Subcutaneous adipose tissue (tissue), 4 donors: ENCODE results near the gene CYBA. TPM values are rescaled to one million over a fixed set of nuclear protein-coding genes. Genes with fewer than 3 reads are reported as not detected.

Source experiments
- total RNA-seq, 4 donors: library from RNA; depleted of rRNA; stranded (reverse); fragments of >200 nt; gene quantifications; one replicate each; pipeline ENCODE4 v1.1.0, GENCODE V29; 2016
- TF ChIP-seq, protein P1 (sequence below): fragments of 450-650 bp; IDR thresholded peaks from one replicate; pipeline ENCODE4 v1.5.1; 2016; ENCODE audit warnings: low read depth, mild to moderate bottlenecking, control low read depth, antibody characterized with exemption, moderate library complexity

Gene CYBA
- total RNA-seq, 4 donors from 2014 or later: 78.0 to 495 (median 196) TPM

- TF ChIP-seq, protein P1, sequence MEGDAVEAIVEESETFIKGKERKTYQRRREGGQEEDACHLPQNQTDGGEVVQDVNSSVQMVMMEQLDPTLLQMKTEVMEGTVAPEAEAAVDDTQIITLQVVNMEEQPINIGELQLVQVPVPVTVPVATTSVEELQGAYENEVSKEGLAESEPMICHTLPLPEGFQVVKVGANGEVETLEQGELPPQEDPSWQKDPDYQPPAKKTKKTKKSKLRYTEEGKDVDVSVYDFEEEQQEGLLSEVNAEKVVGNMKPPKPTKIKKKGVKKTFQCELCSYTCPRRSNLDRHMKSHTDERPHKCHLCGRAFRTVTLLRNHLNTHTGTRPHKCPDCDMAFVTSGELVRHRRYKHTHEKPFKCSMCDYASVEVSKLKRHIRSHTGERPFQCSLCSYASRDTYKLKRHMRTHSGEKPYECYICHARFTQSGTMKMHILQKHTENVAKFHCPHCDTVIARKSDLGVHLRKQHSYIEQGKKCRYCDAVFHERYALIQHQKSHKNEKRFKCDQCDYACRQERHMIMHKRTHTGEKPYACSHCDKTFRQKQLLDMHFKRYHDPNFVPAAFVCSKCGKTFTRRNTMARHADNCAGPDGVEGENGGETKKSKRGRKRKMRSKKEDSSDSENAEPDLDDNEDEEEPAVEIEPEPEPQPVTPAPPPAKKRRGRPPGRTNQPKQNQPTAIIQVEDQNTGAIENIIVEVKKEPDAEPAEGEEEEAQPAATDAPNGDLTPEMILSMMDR: no peak
Measured at GRCh38 chr16:88595101-88595500, 55.8 kb downstream of the CYBA start.

- TF ChIP-seq, protein P1: no peak
Measured at GRCh38 chr16:88593910-88594309, 56.9 kb downstream of the CYBA start.

- TF ChIP-seq, protein P1: no peak
Measured at GRCh38 chr16:88593489-88593888, 57.4 kb downstream of the CYBA start.

Other genes with a start within 250 kb of the CYBA start
- gene ZFPM1, start 197.8 kb downstream of the CYBA start, total RNA-seq: under 1 TPM in 3 of 4 donors, not detected in 1; 0.17 to 0.57 (median 0.44) TPM
- gene ZC3H18, start 80.7 kb downstream of the CYBA start, total RNA-seq: 10 to 100 TPM in 2 of 4 donors, 1 to 10 TPM in 2; 8.8 to 19.2 (median 13.5) TPM
- gene IL17C, start 12.5 kb downstream of the CYBA start, total RNA-seq: not detected
- 10 to 100 TPM; 10.1 to 23.4 (median 16.9) TPM for gene MVD, start 12.0 kb upstream of the CYBA start, total RNA-seq
- gene SNAI3, start 35.5 kb upstream of the CYBA start, total RNA-seq: 1 to 10 TPM in 3 of 4 donors, under 1 TPM in 1; 0.94 to 2.0 (median 1.5) TPM
- gene RNF166, start 55.4 kb upstream of the CYBA start, total RNA-seq: 10 to 100 TPM; 15.4 to 26.2 (median 19.7) TPM
- gene CTU2, start 55.5 kb upstream of the CYBA start, total RNA-seq: 1 to 10 TPM; 3.2 to 6.0 (median 4.8) TPM
- 100 to 1,000 TPM; 101 to 364 (median 121) TPM for gene PIEZO1, start 134.2 kb upstream of the CYBA start, total RNA-seq
- 1 to 10 TPM in 2 of 4 donors, not detected in 2; 1.1 to 2.0 TPM for gene CDT1, start 152.7 kb upstream of the CYBA start, total RNA-seq
- gene APRT, start 160.9 kb upstream of the CYBA start, total RNA-seq: 100 to 1,000 TPM in 2 of 4 donors, 10 to 100 TPM in 2; 74.8 to 135 (median 101) TPM
- 10 to 100 TPM; 17.2 to 48.6 (median 18.2) TPM for gene GALNS, start 205.9 kb upstream of the CYBA start, total RNA-seq
- gene TRAPPC2L, start 206.1 kb upstream of the CYBA start, total RNA-seq: 10 to 100 TPM; 30.9 to 49.4 (median 35.4) TPM
- not detected for gene PABPN1L, start 215.6 kb upstream of the CYBA start, total RNA-seq